Fibroblast of skin of back (primary cell): ENCODE measurements around the gene USP20. TPM values are rescaled to one million over a fixed set of nuclear protein-coding genes. Genes with fewer than 3 reads are reported as not detected.
"Not testable (repeated sequence)": the region's sequence is repeated elsewhere in the genome, so short reads cannot be mapped to it uniquely, and the experiment has no call there.

ENCODE experiments used
- DNase-seq: peaks from one replicate; pipeline ENCODE4 v3.0.0-alpha.2; 2013
- polyA plus RNA-seq, 2 experiments: library from polyadenylated mRNA; unstranded; fragments of 120-200 nt; gene quantifications; one replicate each; pipeline ENCODE4 v1.2.1, GENCODE V29; 2013; ENCODE audit not compliant: insufficient read length in 2 of 2

The USP20 gene
- polyA plus RNA-seq (2013, experiment 1 of 2; ENCODE audit: insufficient read length): 11.9 TPM
- 17.0 TPM for polyA plus RNA-seq (2013, experiment 2 of 2; ENCODE audit: insufficient read length)

DNA sequence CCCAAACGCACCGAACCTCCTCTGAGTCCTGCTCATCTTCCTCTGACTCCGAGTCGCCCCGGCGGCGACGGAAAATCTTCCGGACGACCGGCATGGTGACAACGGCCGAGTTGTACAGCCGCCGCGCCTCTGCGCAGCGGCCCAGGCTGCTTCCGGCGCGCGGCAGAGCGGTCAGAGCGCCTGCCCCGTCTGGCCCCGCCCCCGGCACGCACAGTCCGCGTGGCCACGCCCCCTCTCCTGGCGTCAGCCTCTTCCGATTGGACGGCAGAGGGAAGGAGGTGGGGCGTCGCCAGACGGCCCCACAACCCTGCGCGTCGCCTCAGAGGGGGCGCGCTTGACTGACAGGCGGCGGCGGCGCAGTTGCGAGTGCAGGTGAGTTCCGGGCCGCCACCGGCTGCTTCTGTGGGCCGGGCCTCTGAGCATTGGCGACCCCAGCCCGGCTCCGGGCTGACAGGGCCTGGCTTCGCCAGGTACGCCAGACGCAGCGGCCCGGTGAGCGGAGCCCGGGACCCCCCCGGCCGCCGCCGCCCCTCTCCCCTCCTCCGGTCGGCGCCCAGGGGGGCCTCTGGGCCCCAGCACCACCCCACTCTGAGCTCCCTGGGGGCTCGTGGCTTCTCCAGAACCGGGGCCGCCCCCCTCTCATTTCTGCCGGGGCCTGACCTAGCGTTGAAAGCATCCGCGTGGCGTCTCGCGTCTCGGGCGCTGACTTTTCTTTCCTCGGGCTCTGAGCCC is at the start of gene USP20, which contains the start of gene C9orf78:
TSS of gene USP20 (plus strand) at position 331 of the 732 bp plus-strand sequence. CDS start 17,098 bp downstream, outside the sequence.
TSS of gene C9orf78 (minus strand) at position 148 of the 732 bp plus-strand sequence. CDS start at position 94, 54 bp downstream.
- peak; percentile 92 for DNase-seq

DNA sequence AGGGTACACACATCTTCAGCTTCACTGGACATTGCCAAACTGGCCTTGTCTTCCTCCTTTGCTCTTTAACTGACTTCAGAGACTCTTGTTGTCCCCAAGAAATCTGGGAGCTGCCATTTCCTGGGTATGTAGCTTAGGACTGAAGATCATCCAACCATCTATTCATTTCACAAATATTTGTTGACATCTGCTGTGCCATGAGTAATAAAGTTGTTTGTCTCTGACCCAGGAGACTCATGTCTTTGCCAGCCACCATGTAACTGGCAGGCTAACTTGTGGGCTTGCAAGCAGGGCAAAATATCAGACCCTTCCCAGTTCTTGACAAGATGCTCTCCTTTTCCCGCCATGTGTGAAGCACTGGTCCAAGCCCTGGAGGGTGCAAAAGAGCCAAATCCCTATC is 49.4 kb upstream of the USP20 start:
- no peak for DNase-seq

DNA sequence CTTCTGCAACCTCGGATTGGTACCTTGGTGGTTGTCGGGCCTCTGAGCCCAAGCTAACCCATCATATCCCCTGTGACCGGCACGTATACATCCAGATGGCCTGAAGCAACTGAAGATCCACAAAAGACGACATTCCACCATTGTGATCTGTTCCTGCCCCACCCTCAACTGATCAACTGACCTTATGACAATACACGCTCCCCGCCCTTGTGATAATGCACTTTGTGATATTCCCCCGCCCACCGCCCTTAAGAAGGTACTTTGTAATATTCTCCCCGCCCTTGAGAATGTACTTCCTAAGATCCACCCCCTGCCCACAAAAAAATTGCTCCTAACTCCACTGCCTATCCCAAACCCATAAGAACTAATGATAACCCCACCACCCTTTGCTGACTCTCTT is 48.8 kb upstream of the USP20 start:
- no peak for DNase-seq

DNA sequence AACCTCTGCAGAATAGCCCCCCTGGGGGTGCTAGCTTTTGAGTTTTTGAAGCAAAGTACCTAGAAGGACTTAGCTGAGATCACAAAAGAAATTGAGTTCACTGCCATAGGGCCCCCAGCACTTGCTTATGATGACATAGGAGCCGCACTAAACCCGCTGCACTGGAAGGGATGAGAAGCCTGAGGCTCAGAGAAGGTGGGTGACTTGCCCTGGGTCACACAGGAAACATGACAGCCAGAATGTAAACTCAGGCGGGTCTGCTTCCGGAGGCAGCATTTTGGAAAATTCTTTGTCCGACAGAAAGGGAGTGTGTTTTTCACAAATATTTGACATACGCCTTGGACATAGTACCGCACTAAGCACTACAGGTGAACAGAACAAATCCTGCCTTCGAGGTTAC is 40.7 kb upstream of the USP20 start:
- no peak for DNase-seq

DNA sequence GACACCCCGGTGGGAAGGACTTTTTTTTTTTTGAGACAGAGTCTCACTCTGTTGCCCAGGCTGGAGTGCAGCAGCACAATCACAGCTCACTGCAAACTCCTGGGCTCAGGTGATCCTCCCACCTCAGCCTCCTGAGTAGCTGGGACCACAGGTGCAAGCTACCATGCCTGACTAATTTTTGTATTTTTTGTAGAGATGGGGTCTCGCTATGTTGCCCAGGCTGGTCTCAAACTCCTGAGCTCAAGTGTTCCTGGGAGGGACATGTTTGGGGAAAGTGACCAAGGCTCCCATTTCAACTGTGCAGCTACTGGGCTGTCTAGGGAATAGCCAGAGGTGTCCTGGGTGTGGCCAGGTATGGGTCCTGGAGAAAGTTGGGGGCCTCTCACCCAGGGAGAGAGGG is 39.2 kb upstream of the USP20 start:
- DNase-seq: not testable (repeated sequence)

DNA sequence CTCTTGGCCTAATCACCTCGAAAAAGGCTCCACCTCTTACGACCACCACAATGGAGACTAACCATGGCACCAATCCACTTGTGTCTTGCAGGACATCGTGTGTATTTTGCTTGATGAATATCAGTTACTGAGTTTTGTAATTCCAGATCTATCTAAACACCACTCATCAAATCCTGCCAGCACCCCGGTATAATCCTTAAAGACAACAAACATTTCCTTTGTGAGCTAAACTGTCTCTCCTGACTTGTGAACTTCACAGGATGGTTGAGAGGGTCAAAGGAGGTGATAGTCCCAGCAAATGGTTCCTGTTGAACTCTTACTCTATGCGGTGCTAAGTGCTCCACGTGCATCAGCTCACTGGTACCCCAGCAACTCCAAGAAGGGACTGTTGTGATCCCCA is 36.3 kb upstream of the USP20 start:
- no peak for DNase-seq

DNA sequence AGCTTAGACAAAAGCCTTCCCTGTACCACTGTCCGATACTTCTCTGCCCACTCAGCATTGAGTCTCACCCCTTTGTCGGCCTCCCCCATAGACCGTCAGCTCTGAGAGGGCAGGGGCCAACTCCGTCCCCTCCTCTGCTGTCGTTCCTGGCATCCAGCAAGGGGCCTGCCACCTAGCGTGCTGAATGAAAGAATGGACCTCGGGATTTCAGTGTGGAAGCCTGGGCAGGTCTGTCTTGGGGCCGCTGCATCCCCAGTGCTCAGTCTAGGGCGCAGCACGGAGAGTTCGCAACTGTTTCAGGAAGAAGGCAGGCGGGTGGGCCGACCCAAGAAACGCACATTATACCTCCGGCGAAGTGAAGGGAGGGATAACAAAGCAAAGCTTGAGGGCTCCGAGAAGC is 33.8 kb upstream of the USP20 start:
- no peak for DNase-seq

DNA sequence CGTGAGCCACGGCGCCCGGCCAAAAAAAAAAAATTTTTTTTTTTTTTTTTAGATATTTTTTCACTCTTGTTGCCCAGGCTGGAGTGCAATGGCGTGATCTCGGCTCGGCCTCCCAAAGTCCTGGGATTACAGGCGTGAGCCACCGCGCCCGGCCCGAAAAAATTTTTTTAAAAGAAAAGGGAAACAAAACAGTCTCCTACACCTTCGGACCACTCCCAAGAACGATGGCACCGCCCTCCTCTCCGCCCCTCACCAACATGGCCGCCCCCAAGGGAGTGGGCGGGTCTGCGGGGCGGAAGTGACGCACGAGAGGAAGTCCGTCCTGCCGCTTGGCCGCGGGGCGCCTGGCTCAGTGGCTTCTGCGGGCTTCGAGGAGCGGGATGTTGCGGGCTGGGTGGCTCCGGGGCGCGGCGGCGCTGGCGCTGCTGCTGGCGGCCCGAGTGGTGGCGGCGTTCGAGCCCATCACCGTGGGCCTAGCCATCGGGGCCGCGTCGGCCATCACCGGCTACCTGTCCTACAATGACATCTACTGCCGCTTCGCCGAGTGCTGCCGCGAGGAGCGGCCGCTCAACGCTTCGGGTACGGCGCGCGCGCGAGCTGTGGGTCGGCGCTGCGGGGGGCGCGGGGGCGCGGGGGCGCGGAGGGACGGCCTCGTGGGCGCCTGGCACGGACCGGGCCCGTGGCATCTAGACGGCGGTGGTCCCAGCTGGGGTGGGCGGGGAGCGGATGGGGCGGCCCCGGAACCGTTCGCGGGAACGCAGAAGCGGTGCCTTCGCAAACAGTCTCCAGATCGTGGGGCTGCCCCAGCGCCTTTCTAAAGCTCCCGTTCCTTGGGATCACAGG is 32.2 kb upstream of the USP20 start, which contains the start of gene TOR1B:
TSS of gene TOR1B (plus strand) at position 352 of the 843 bp plus-strand sequence. CDS start at position 381, 29 bp downstream.
- DNase-seq: peak; percentile 92

DNA sequence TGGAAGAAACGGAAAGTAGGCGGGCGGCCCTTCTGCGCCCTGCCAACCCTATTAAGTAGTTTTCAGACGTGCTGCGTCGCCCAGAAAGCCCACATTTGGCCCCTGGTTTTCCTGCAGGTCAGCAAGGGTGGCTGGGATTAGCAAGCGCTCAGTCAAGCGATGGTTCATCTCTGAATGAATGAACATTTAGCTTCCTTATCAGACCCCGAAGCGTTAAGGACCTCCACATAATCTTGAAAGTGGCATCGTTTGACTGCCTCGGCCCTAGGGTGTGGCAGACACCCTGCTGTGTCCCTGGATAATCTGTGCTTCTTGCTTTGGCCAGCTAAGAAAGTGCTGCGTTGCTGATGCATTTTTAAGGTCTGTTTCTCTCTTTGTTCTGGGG is 31.6 kb upstream of the USP20 start:
- DNase-seq: no peak

DNA sequence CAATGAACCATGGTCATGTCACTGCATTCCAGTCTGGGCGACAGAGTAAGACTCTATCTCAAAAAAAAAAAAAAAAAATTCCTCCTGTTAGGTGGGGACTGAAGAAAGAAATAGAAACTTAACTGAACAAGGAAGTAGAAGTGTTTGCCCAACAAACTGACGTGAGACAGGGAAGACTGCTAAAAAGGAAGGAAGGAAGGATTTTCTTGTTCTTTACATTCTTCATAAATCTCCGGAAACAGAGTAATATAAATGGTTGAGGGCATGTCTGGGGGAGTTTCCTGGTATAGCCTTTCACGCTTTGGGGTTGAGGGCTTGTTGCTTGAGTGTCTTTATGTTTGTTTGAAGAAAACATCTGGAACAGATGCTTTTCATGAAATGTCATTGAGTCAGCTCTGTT is 29.2 kb upstream of the USP20 start:
- no peak for DNase-seq

DNA sequence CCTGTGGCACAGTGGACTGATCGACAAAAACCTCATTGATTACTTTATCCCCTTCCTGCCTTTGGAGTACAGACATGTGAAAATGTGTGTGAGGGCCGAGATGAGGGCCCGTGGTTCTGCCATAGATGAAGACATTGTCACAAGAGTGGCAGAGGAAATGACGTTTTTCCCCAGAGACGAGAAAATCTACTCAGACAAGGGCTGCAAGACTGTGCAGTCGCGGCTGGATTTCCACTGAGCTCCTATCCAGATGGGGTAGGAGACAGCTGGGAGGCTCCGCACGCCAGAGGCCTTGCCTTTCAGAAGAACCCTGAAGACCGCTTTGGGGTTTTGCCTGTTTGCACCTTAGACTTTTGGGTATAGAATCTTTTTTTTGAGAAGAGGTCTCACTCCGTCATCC is 25.9 kb upstream of the USP20 start:
- no peak for DNase-seq

DNA sequence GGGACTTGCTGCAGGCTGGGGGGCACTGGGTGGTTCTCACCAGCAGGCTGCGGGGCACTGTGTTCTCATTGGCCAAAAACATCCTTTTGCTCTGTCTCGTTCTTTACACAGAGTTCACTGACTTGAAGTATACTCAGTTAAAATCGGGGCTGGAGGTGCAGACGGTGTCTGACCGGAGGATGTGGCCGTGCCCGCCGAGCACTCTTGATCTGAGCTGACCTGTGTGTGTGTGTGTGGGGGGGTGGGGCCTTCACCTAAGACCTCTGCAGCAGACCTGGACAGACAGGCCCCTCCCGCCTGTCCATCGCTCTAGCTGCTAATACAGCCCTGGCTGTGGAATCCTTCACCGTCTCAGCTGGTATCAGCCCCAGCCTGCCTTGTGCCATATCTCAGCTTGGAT is 25.1 kb upstream of the USP20 start:
- no peak for DNase-seq

DNA sequence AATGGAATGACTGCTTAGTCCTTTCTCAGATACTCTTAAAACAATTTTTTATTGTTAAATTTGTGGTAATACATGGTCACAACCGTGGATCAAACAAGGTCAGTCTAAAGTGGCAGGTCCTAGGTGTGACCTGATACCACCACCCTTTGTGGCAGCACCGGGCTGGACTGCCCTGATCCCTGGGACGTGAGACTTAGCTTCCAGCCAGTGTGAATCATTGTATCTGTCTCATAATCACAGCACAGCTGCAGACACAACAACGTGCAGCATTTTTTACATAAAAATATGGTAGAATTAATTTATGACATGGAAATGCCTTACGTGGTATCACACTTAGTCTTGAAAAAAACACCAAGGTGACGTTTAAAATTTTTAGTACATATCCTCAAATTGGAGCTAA is 24.5 kb upstream of the USP20 start:
- DNase-seq: no peak

DNA sequence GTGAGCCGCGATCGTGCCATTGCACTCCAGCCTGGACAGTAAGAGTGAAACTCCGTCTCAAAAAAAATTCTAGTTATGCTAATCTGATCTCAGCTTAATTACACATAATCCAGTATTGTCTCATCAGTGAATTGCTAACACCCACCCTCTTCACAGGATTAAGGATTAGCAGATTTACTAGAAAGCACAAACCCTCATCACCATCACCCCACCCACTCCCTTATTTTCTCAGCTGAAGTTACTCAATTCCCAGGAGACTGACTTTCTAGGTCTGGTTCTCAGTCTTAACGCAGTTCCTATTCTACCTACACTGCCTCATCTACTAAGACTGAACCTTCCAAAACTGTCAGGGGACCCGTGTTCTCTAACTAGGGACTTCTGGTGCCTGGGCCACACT is 23.3 kb upstream of the USP20 start:
- DNase-seq: no peak

DNA sequence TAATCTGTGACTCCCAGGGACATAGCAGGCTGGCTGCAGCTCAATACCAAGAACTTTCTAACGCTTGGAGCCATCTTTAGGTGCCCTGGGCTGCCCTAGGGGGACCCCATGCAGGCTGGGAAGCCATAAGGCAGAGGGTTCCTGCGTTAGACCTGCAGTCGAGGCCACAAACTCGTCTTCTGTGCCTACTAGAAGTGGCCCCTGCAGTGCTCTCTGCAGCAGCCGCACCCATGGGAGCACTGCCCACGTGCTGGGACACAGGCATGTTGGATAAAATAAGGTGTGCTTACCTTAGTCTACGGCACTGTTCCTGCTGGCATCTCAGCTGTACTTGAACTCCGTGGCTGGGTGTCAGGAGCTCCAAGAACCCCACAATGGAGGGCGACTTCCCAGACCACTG is 22.9 kb upstream of the USP20 start:
- DNase-seq: no peak

DNA sequence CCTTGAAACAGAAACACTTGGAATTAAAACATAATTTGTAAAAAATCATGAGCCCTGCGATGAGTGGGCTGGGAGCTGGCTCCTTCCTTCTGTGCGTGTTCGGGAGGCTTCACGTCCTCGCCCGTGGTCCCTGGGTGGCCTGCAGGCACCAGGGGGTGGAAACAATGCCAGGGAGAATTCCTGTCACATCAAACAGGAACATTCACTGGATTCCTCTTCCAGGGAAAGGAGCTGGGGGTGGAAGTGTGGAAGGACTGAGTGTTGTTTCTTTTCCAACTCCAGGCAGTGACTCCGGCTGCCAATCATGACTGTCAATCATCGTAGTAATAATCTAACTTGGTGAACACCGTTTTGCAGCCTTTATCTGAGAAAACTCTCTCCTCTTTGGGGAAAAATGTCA is 21.6 kb upstream of the USP20 start:
- no peak for DNase-seq

DNA sequence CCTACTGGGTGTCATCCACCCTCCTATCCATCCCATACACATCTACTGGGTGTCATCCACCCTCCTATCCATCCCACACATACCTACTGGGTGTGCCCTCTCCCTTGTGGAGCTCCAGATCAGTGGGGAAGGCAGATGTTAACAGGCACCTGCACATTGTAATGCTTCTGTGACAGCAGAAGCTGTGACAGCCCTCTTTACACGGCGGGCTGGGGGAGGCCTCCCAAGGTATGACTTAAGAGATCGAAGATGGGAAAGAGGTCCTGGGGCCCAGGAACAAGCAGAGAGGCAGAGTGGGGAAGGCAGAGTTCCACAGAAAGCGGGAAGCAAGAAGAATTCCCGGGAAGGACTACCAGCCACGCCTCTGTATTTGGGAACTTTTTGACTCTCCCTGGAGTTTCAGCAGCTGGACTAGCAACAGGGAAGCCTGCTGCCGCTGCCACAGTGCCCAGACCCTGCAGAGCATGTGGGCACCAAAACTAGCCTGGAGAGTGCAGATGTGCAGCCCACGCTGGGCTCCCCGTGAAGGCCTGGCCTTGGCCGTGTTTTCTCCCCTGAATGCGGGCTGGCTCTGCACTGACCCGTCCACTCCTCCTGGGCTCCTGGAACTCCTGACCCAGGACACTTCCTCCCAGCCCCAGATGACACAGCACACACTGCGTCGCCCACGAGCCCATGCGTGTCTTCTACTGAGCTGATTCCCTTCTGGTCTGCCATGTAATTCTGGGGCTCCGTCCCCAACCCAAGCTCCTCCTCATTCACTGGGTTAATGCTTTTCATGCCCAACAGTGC is 20.6 kb upstream of the USP20 start:
- DNase-seq: no peak

DNA sequence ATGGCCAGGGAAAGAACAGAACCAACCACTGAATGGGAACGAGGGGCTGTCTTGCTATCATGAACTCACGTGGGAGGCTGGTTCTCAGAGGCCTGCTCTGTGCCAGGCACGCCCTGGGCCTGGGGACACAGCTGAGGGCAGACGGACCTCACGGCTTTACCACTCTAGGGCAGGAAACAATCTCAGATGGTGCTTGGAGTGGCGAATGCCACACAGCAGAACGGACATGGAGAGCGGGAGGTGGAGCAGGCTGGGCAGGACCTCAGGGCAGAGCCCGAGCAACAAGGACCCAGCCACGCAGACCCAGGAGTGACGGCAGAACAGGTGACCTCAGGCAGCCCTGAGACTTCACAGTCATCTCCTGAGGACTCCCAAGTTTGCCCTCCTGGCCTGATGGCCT is 20.0 kb upstream of the USP20 start:
- DNase-seq: no peak

DNA sequence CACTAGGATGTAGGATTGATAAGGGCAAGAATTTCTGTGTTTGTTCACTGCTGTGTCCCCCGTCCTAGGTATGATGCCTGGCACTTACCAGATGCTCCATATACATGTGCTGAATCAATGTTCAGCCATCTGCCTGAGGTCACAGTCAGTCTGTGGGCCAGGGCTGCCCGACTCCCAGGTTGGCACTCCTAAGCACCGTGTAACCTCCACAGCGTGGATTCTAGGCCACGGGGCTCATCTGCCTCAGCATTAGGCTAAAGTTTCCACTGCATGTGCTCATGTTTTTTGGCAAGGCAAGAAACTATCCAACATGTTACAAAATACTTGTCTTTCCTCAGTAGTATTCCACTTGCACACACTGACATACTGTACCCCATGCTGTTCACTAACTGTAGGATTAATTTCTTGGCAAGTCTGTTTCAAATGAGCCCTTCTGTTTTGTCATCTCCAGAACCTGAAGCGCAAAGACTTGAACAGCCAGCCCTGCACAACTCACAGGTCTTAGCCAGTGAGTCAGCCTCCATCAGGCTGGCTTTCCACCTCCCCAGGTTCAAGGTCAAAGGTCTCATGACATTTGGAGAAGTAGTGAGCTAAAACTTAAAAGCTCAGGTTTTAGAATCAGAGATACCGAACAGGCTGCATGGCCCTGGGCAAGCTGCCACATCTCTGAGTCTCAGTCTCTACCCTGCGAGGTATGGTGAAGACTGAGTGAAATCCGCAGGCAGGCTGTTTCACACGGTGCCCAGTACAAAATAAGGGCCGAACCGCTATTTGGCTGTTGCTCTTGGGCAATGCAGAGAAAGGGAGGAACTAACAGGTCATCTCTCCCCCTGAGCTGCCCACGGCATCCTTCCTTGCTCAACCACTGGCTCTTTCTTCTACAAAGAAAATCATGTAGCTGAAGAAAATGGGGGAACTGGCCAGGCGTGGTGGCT is 18.5 kb upstream of the USP20 start:
- no peak for DNase-seq

DNA sequence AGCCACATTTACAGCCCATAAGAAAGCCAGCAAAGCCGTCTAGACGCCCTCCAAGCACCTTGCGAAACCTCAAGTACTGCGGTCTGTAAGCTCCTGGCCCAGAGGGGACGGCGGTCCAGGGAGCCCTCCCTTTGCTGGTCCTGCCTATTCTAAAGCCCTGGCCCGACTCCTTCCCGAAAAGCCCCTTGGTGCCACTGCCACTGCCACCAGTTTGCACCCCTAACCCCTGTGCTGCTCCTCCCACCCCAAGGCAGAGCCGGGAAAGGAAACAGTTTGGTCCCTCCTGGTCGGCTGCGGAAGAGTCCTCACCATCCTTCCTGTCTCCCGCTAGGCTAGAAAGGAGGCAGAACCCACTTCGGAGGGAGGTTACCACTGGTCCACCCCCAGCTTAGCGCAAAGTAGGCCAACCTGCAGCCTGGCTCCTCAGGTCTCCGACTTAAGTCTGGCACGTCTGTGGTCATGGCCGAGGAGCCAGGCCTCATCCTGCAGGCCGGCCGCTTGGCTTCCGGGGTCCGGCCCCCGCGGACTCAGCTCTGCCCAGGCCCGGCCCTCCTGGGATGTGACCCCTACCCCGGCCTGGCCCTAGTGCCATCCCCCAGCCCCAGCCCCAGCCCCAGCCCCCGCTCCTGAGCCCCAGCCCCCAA is 12.2 kb upstream of the USP20 start:
- peak; percentile 31 for DNase-seq

DNA sequence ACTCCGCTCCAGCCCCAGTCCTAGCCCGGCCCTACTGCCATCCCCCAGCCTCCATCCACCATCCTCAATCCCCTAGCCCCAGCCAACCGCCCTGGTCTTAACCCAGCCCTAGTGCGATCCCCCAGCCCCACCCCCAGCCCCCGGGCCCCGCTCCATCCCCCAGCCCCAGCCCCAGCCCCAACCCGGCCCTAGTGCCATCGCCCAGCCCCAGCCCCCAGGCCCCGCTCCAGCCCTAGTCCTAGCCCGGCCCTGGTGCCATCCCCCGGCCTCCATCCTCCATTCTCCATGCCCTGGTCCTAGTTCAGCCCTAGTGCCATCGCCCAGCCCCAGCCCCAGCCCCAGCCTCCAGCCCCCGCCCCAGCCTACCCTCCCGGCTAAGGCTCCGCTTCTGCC is 11.7 kb upstream of the USP20 start:
- DNase-seq: no peak
